Measurements from ENCODE around the gene TMOD2. TPM values are rescaled to one million over a fixed set of nuclear protein-coding genes. Genes with fewer than 3 reads are reported as not detected.

Gene TMOD2
- total and polyA plus RNA-seq, 2 of the 8 experiments (the other 6 are each of a cell fraction or from before 2014, with no cell fraction given): 0.80 to 6.5 TPM

DNA sequence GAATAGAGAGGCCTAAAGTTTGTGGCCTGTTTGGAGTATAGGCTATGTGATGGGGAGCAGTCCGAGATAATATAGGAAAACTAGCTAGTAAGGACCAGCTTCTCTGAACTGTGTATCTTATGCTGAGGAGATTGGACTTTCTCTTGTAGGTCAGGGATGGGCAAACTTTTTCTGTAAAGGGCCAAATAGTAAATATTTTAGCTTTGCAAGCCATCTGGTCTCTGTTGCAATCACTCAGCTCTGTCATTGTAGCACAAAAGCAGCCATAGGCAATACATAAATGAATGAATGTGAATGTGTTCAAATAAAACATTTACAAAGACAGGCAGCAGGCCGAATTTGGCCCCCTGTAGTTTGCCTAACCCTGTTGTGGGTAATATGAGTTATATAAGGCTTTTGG, 102.6 kb downstream of the TMOD2 start:
- Histone ChIP-seq H3K56ac (replicated peaks; ENCODE audit: insufficient read length, low read depth, low read length) (no peak overlapping the region), H2BK15ac (ENCODE audit: low read length) (no peak overlapping the region), H3K79me1 (ENCODE audit: low read depth, low read length) (no peaks in the 10 kb centered on the region; the same call in 1 of the 2 replicates), H3K4ac (replicated peaks; ENCODE audit: insufficient read length, low read depth, low read length) (no peak overlapping the region), H3K18ac (ENCODE audit: extremely low read depth, low read length) (no peak overlapping the region), H2BK5ac (ENCODE audit: low read depth, low read length) (no peak overlapping the region), H3K23me2 (ENCODE audit: low read depth, low read length) (no peaks in the 10 kb centered on the region), H2AFZ (ENCODE audit: low read length) (no peak overlapping the region), H3K4me1 (replicated peaks in 1 of 4; ENCODE audit: control insufficient read depth in 3 of 4, insufficient read depth in 4 of 4, low read length in 3 of 4) (peaks cover 6 to 15% (median 10%) of the 10 kb centered on the region in 4 experiments; a peak in 6 of 7 replicates), H4K8ac (ENCODE audit: extremely low read depth, insufficient read depth, low read length) (no peak overlapping the region), H2BK12ac (ENCODE audit: low read depth, low read length) (no peak overlapping the region), H4K5ac (ENCODE audit: insufficient read length, low read depth, low read length) (no peak overlapping the region), H3K14ac (ENCODE audit: insufficient read length) (no peak overlapping the region), H3K9ac (replicated peaks in 1 of 4; ENCODE audit: extremely low read depth in 1 of 4, low read depth in 3 of 4, low read length in 3 of 4) (no peak overlapping the region), H3K4me2 (ENCODE audit: insufficient read depth in 1 of 2, low read depth in 2 of 2, low read length in 2 of 2) (no peak overlapping the region), H4K91ac (replicated peaks; ENCODE audit: insufficient read length, low read length) (no peak overlapping the region), H3K9me3 (ENCODE audit: insufficient read depth in 2 of 2, low read depth in 1 of 2, low read length in 1 of 2) (no peaks in the 10 kb centered on the region), H3K23ac (ENCODE audit: insufficient read length) (no peak overlapping the region), H2BK120ac (replicated peaks; ENCODE audit: low read depth, low read length) (no peak overlapping the region), H3K27ac (ENCODE audit: low read depth, low read length) (no peak overlapping the region), H4K20me1 (replicated peaks in 1 of 2; ENCODE audit: control insufficient read depth in 1 of 2, insufficient read depth in 2 of 2, low read length in 2 of 2) (peaks cover 0 to 4% of the 10 kb centered on the region in 2 experiments), H3K4me3 (ENCODE audit: extremely low read depth in 1 of 4, insufficient read depth in 2 of 4, low read depth in 3 of 4, low read length in 4 of 4) (no peak overlapping the region), H3K27me3 (replicated peaks in 1 of 4; ENCODE audit: control insufficient read depth in 3 of 4, extremely low read depth in 1 of 4, insufficient read depth in 3 of 4, low read length in 3 of 4) (no peaks in the 10 kb centered on the region), H3K36me3 (ENCODE audit: control insufficient read depth in 2 of 4, insufficient read depth in 4 of 4, low read length in 3 of 4) (no peaks in the 10 kb centered on the region), H3K79me2 (ENCODE audit: control insufficient read depth in 1 of 2, insufficient read depth in 2 of 2, low read length in 2 of 2) (peaks cover 0 to 20% of the 10 kb centered on the region in 2 experiments; a peak in 2 of 4 replicates), H2AK5ac (ENCODE audit: low read depth, low read length) (no peak overlapping the region), H2BK20ac (ENCODE audit: low read length) (no peak overlapping the region)
- POLR2A ChIA-PET (ENCODE audit: partially characterized antibody): interaction anchor here (1.4 to 2.3 kb wide), 2 partner anchors 11 to 18 kb away, joined by 3 to 6 read pairs; no protein-coding TSS in a partner anchor
- TF ChIP-seq RXRA (IDR thresholded peaks at IDR 0.05; ENCODE audit: insufficient read depth, low read depth, low read length): no peak
- TF ChIP-seq, protein P1, sequence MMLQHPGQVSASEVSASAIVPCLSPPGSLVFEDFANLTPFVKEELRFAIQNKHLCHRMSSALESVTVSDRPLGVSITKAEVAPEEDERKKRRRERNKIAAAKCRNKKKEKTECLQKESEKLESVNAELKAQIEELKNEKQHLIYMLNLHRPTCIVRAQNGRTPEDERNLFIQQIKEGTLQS (IDR thresholded peaks at IDR 0.05; ENCODE audit: insufficient read depth, low read depth, low read length): no peak
- TF ChIP-seq TBP (IDR thresholded peaks at IDR 0.05; ENCODE audit: low read depth, low read length): no peak
- TF ChIP-seq KDM5A (IDR thresholded peaks at IDR 0.05; ENCODE audit: low read length): no peak
- no peak for TF ChIP-seq HDAC6 (IDR thresholded peaks at IDR 0.05; ENCODE audit: low read depth, low read length)
- no peak for TF ChIP-seq PHF8 (conservative IDR thresholded peaks at IDR 0.05; ENCODE audit: low read depth, low read length)
- TF ChIP-seq TAF1 (IDR thresholded peaks at IDR 0.05; ENCODE audit: low read depth, low read length): no peak
- no peak for TF ChIP-seq HDAC2 (IDR thresholded peaks at IDR 0.05; ENCODE audit: borderline replicate concordance in 1 of 2, low read depth in 2 of 2, low read length in 2 of 2)
- TF ChIP-seq BCL11A (IDR thresholded peaks at IDR 0.05; ENCODE audit: low read depth in 2 of 2, low read length in 2 of 2): no peak
- TF ChIP-seq CEBPB (IDR thresholded peaks at IDR 0.05; ENCODE audit: low read depth, low read length): no peak
- no peak for TF ChIP-seq MAFK (IDR thresholded peaks at IDR 0.05; ENCODE audit: low read depth, low read length)
- TF ChIP-seq, protein P2, sequence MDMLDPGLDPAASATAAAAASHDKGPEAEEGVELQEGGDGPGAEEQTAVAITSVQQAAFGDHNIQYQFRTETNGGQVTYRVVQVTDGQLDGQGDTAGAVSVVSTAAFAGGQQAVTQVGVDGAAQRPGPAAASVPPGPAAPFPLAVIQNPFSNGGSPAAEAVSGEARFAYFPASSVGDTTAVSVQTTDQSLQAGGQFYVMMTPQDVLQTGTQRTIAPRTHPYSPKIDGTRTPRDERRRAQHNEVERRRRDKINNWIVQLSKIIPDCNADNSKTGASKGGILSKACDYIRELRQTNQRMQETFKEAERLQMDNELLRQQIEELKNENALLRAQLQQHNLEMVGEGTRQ (IDR thresholded peaks at IDR 0.05; ENCODE audit: low read length): no peak
- CTCF ChIA-PET (ENCODE audit: partially characterized antibody): interaction anchor here (1.0 to 1.2 kb wide), 3 partner anchors 12 to 77 kb away, joined by 3 to 5 read pairs (median 4); no protein-coding TSS in a partner anchor
- FAIRE-seq (no peak), DNase-seq (ENCODE audit: low read depth in 1 of 2, low spot score in 2 of 2) (no peak)
- 82% methylated on average over 2 of the region's 2 CpGs; no CpG with 5 or more reads in 1 of the 2 experiments for WGBS, 2 experiments (ENCODE audit: extremely low coverage in 1 of 2, insufficient coverage in 1 of 2, insufficient read length in 1 of 2, insufficient replicate concordance in 2 of 2, low coverage in 1 of 2, low lambda C conversion rate in 2 of 2, missing lambda C conversion rate in 1 of 2)

All from H1 (cell line).